Neural cell (in vitro differentiated cells): ENCODE data around the gene F7.

ENCODE experiments used
- EP300 ChIP-seq: fragments of 450-650 bp; conservative IDR thresholded peaks from 2 replicates; pipeline ENCODE4 v1.6.1; 2014; ENCODE audit warnings: antibody characterized with exemption, mild to moderate bottlenecking, moderate library complexity; ENCODE audit not compliant: poor library complexity, severe bottlenecking
- EZH2 ChIP-seq: fragments of 200-600, 300-800 bp; shearing (Covaris generic), sonication (generic); IDR thresholded peaks from 2 replicates; pipeline ENCODE4 v1.6.1; 2014; ENCODE audit warnings: antibody characterized with exemption, low read length, borderline replicate concordance, mild to moderate bottlenecking; ENCODE audit not compliant: insufficient read depth, poor library complexity, severe bottlenecking
- POLR2AphosphoS5 ChIP-seq: IDR thresholded peaks from 2 replicates; pipeline ENCODE4 v1.6.1; 2012
- RAD21 ChIP-seq: fragments of 450-650 bp; conservative IDR thresholded peaks from 2 replicates; pipeline ENCODE4 v1.6.1; 2014; ENCODE audit warnings: antibody characterized with exemption, mild to moderate bottlenecking, moderate library complexity
- SMC3 ChIP-seq: fragments of 450-650 bp; conservative IDR thresholded peaks from 2 replicates; pipeline ENCODE4 v1.6.1; 2014; ENCODE audit warnings: antibody characterized with exemption, mild to moderate bottlenecking, moderate library complexity; ENCODE audit not compliant: poor library complexity
- TAF1 ChIP-seq: IDR thresholded peaks from 2 replicates; pipeline ENCODE4 v1.6.1; 2012; ENCODE audit warnings: low read depth
- TF ChIP-seq, protein P1 (sequence below): IDR thresholded peaks from 2 replicates; pipeline ENCODE4 v1.6.1; 2012; ENCODE audit warnings: borderline replicate concordance
- TF ChIP-seq, protein P2 (sequence below): fragments of 450-650 bp; IDR thresholded peaks from 2 replicates; pipeline ENCODE4 v1.5.1; 2014; ENCODE audit warnings: antibody characterized with exemption, mild to moderate bottlenecking, moderate library complexity; ENCODE audit not compliant: poor library complexity, severe bottlenecking

DNA sequence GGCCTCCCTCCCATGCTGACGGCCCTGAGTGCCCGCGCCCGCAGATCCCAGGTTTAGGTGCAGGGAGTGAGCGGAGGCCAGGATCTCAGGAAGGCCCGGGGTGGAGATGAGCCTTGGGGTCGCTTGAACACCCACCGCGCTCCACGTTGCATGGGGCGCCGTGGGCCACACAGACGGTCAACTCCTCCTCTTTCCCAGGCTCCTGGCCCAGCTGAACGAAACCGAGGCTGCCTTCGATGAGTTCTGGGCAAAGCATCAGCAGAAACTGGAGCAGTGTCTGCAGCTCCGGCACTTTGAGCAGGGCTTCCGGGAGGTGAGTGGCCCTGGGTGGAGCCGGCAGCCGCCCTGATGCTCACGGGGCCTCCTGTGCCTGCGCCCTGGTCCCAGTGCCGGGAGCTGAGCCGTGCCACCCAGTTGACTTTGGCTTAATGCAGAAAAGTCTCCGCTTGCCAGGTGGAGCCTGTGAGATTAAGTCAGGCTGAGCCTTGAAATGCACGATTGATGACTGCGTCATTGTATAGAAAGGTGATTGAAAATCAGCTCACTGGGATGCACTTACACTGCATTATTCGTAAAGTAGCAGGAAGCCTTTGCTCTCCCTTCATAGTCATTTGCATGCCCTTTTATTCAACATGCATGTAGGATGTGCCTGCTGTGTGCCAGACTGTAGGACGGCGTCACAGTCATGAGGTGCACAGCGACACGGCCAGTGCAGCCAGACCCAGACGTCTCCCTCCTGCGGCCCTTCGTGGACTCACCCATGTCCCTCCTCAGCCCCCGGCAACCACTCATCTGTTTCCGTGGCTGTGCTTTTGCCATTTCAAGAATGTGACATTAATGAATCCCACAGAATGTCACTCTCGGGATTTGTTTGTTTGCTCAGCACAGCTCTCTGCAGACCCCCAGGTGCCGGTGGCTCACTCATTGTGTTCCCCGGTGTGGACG lies 35.5 kb upstream of the F7 start:
- TF ChIP-seq, protein P1, sequence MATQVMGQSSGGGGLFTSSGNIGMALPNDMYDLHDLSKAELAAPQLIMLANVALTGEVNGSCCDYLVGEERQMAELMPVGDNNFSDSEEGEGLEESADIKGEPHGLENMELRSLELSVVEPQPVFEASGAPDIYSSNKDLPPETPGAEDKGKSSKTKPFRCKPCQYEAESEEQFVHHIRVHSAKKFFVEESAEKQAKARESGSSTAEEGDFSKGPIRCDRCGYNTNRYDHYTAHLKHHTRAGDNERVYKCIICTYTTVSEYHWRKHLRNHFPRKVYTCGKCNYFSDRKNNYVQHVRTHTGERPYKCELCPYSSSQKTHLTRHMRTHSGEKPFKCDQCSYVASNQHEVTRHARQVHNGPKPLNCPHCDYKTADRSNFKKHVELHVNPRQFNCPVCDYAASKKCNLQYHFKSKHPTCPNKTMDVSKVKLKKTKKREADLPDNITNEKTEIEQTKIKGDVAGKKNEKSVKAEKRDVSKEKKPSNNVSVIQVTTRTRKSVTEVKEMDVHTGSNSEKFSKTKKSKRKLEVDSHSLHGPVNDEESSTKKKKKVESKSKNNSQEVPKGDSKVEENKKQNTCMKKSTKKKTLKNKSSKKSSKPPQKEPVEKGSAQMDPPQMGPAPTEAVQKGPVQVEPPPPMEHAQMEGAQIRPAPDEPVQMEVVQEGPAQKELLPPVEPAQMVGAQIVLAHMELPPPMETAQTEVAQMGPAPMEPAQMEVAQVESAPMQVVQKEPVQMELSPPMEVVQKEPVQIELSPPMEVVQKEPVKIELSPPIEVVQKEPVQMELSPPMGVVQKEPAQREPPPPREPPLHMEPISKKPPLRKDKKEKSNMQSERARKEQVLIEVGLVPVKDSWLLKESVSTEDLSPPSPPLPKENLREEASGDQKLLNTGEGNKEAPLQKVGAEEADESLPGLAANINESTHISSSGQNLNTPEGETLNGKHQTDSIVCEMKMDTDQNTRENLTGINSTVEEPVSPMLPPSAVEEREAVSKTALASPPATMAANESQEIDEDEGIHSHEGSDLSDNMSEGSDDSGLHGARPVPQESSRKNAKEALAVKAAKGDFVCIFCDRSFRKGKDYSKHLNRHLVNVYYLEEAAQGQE, result no peak
- TF ChIP-seq, protein P2, sequence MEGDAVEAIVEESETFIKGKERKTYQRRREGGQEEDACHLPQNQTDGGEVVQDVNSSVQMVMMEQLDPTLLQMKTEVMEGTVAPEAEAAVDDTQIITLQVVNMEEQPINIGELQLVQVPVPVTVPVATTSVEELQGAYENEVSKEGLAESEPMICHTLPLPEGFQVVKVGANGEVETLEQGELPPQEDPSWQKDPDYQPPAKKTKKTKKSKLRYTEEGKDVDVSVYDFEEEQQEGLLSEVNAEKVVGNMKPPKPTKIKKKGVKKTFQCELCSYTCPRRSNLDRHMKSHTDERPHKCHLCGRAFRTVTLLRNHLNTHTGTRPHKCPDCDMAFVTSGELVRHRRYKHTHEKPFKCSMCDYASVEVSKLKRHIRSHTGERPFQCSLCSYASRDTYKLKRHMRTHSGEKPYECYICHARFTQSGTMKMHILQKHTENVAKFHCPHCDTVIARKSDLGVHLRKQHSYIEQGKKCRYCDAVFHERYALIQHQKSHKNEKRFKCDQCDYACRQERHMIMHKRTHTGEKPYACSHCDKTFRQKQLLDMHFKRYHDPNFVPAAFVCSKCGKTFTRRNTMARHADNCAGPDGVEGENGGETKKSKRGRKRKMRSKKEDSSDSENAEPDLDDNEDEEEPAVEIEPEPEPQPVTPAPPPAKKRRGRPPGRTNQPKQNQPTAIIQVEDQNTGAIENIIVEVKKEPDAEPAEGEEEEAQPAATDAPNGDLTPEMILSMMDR, result no peak
- TF ChIP-seq TAF1 (no peak), EZH2 (no peak), SMC3 (no peak), EP300 (no peak), POLR2AphosphoS5 (no peak), RAD21 (no peak)
